SK-N-SH (cell line): ENCODE measurements around the gene SRMS. TPM values are rescaled to one million over a fixed set of nuclear protein-coding genes. Genes with fewer than 3 reads are reported as not detected.

Source experiments
- CTCF ChIA-PET: fragments of 300-600, 350-600 bp; formaldehyde crosslinking; extraction: SDS; loops from one replicate; lab custom pipeline; 2021; lab: Yijun Ruan, JAX
- POLR2A ChIA-PET: fragments of 350-600 bp; sonication (Branson Sonifier 250); formaldehyde crosslinking; extraction: SDS; loops from one replicate; lab custom pipeline; 2020; ENCODE audit warnings: antibody characterized with exemption, inconsistent platforms; lab: Yijun Ruan, JAX
- DNase-seq: peaks from one replicate; pipeline ENCODE4 v3.0.0; 2012
- H2AFZ ChIP-seq: fragments of 200-600 bp; sonication (generic); 2 replicates; pipeline ENCODE4 v1.8.1; 2016; ENCODE audit warnings: antibody characterized with exemption, mild to moderate bottlenecking, low read depth
- H3F3A ChIP-seq: fragments of 200-600 bp; sonication (generic); replicated peaks from 2 replicates; pipeline ENCODE3; 2016; ENCODE audit warnings: antibody characterized with exemption, mild to moderate bottlenecking; ENCODE audit not compliant: insufficient read depth
- H3K27ac ChIP-seq, 2 experiments: fragments of 200-500 bp in 1 of 2; fragments of 200-600 bp in 1 of 2; sonication (Bioruptor generic) in 1 of 2; sonication (generic), shearing (Covaris generic) in 1 of 2; 2 replicates each; pipeline versions ENCODE4 v1.5.1 to v1.6.1; 2014 to 2016; ENCODE audit warnings: low read depth in 2 of 2, inconsistent platforms in 1 of 2, low read length in 1 of 2, mild to moderate bottlenecking in 1 of 2, mixed read lengths in 1 of 2
- H3K27me3 ChIP-seq: fragments of 200-600 bp; sonication (generic), shearing (Covaris generic); 2 replicates; pipeline ENCODE4 v1.6.1; 2016; ENCODE audit warnings: mixed run types; ENCODE audit not compliant: insufficient read depth
- H3K36me3 ChIP-seq, 2 experiments: fragments of 200-500 bp in 1 of 2; fragments of 200-600 bp in 1 of 2; sonication (Bioruptor generic) in 1 of 2; sonication (generic) in 1 of 2; replicated peaks in 1 of 2; 2 replicates each; pipeline versions ENCODE3 to v1.5.1; 2014 to 2016; ENCODE audit warnings: low read length in 1 of 2, mild to moderate bottlenecking in 1 of 2; ENCODE audit not compliant: insufficient read depth in 2 of 2, control insufficient read depth in 1 of 2
- H3K4me1 ChIP-seq, 2 experiments: fragments of 200-500 bp in 1 of 2; fragments of 200-600 bp in 1 of 2; sonication (Bioruptor generic) in 1 of 2; sonication (generic), shearing (Covaris generic) in 1 of 2; 2 replicates each; pipeline versions ENCODE4 v1.5.1 to v1.6.1; 2014 to 2016; ENCODE audit warnings: low read depth in 1 of 2, low read length in 1 of 2, mixed run types in 1 of 2; ENCODE audit not compliant: insufficient read depth in 2 of 2, control insufficient read depth in 1 of 2
- H3K4me2 ChIP-seq: fragments of 200-600 bp; sonication (generic), shearing (Covaris generic); 2 replicates; pipeline ENCODE4 v1.6.1; 2017; ENCODE audit warnings: mixed run types
- H3K4me3 ChIP-seq, 2 experiments: fragments of 200-500 bp in 1 of 2; fragments of 200-600 bp in 1 of 2; sonication (Bioruptor generic) in 1 of 2; sonication (generic), shearing (Covaris generic) in 1 of 2; 2 replicates each; pipeline versions ENCODE4 v1.5.1 to v1.8.1; 2014 to 2016; ENCODE audit warnings: low read depth in 2 of 2, inconsistent platforms in 1 of 2, low read length in 1 of 2, mild to moderate bottlenecking in 1 of 2, mixed read lengths in 1 of 2, moderate library complexity in 1 of 2
- H3K79me2 ChIP-seq: fragments of 200-600 bp; sonication (generic); 2 replicates; pipeline ENCODE4 v1.8.1; 2017; ENCODE audit warnings: mild to moderate bottlenecking; ENCODE audit not compliant: insufficient read depth
- H3K9ac ChIP-seq: fragments of 200-600 bp; sonication (generic); 2 replicates; pipeline ENCODE4 v1.6.1; 2017; ENCODE audit warnings: mixed run types
- H3K9me2 ChIP-seq: fragments of 200-600 bp; sonication (generic); 2 replicates; pipeline ENCODE4 v1.6.1; 2017; ENCODE audit warnings: mixed run types
- H3K9me3 ChIP-seq: fragments of 200-600 bp; sonication (generic); 2 replicates; pipeline ENCODE4 v1.6.1; 2017; ENCODE audit warnings: mixed run types, mild to moderate bottlenecking, moderate library complexity
- H4K20me1 ChIP-seq: fragments of 200-600 bp; sonication (generic); 2 replicates; pipeline ENCODE4 v1.6.1; 2017; ENCODE audit warnings: mild to moderate bottlenecking, mixed run types; ENCODE audit not compliant: insufficient read depth
- CHD2 ChIP-seq: fragments of 150-350 bp; IDR thresholded peaks from 2 replicates; pipeline ENCODE4 v1.6.1; 2018; ENCODE audit warnings: low read length; ENCODE audit not compliant: partially characterized antibody
- CTCF ChIP-seq: fragments of 200-600 bp; sonication (generic); IDR thresholded peaks from 2 replicates; pipeline ENCODE4 v1.6.1; 2017; ENCODE audit warnings: antibody characterized with exemption, mild to moderate bottlenecking, moderate library complexity
- ELF1 ChIP-seq: IDR thresholded peaks from 2 replicates; pipeline ENCODE4 v1.4.0; 2012
- EZH2phosphoT487 ChIP-seq: fragments of 200-600 bp; sonication (generic); IDR thresholded peaks from 2 replicates; pipeline ENCODE4 v1.6.1; 2017; ENCODE audit warnings: low read depth, mixed run types, mild to moderate bottlenecking, antibody characterized with exemption, moderate library complexity, borderline replicate concordance
- FOXM1 ChIP-seq: IDR thresholded peaks from 2 replicates; pipeline ENCODE4 v1.4.0; 2012; ENCODE audit warnings: low read depth, mild to moderate bottlenecking
- GABPA ChIP-seq: IDR thresholded peaks from 2 replicates; pipeline ENCODE4 v1.4.0; 2012; ENCODE audit warnings: low read depth, mild to moderate bottlenecking
- JUND ChIP-seq: IDR thresholded peaks from 2 replicates; pipeline ENCODE4 v1.4.0; 2012
- MEF2A ChIP-seq: IDR thresholded peaks from 2 replicates; pipeline ENCODE4 v1.4.0; 2012; ENCODE audit warnings: low read depth, borderline replicate concordance
- NFIC ChIP-seq: IDR thresholded peaks from 2 replicates; pipeline ENCODE4 v1.4.0; 2012; ENCODE audit warnings: borderline replicate concordance
- PBX3 ChIP-seq: IDR thresholded peaks from 2 replicates; pipeline ENCODE4; 2012
- RAD21 ChIP-seq: IDR thresholded peaks from 2 replicates; pipeline ENCODE4 v1.6.1; 2012; ENCODE audit warnings: mild to moderate bottlenecking, low read length
- RCOR1 ChIP-seq: fragments of 150-350 bp; IDR thresholded peaks from 2 replicates; pipeline ENCODE4 v1.6.1; 2017; ENCODE audit warnings: antibody characterized with exemption, low read length
- RXRA ChIP-seq: IDR thresholded peaks from 2 replicates; pipeline ENCODE4 v1.4.0; 2012; ENCODE audit warnings: low read depth, mild to moderate bottlenecking, borderline replicate concordance
- SMC3 ChIP-seq: IDR thresholded peaks from 2 replicates; pipeline ENCODE4 v1.6.1; 2012; ENCODE audit warnings: low read depth, low read length, improper control_type of control experiment
- TAF1 ChIP-seq: IDR thresholded peaks from 2 replicates; pipeline ENCODE4 v1.6.1; 2012; ENCODE audit warnings: low read depth, mild to moderate bottlenecking, low read length, moderate library complexity, borderline replicate concordance
- TEAD4 ChIP-seq: IDR thresholded peaks from 2 replicates; pipeline ENCODE4 v1.4.0; 2012; ENCODE audit warnings: mild to moderate bottlenecking, borderline replicate concordance; ENCODE audit not compliant: insufficient read depth
- USF2 ChIP-seq: fragments of 150-350 bp; IDR thresholded peaks from 2 replicates; pipeline ENCODE4 v1.6.1; 2017; ENCODE audit warnings: antibody characterized with exemption, low read length, low read depth, borderline replicate concordance
- WGBS: methylation state at CpG from one replicate; pipeline ENCODE4 v1.1.6; 2017; ENCODE audit warnings: low lambda C conversion rate; 5-methylcytosine and 5-hydroxymethylcytosine counted together
- polyA plus RNA-seq, 3 experiments: library from polyadenylated mRNA; depleted of rRNA; stranded (reverse); fragments of >200 nt; gene quantifications; 2 replicates each; pipeline ENCODE4 v1.2.3, GENCODE V29; 2012
- TF ChIP-seq, protein P1 (sequence below): IDR thresholded peaks from 2 replicates; pipeline ENCODE4 v1.4.0; 2012; ENCODE audit warnings: low read depth
- TF ChIP-seq, protein P2 (sequence below): IDR thresholded peaks from 2 replicates; pipeline ENCODE4 v1.6.1; 2012; ENCODE audit warnings: mild to moderate bottlenecking, low read depth, low read length, moderate library complexity
- TF ChIP-seq, protein P3 (sequence below): fragments of 150-350 bp; IDR thresholded peaks from 2 replicates; pipeline ENCODE4 v1.6.1; 2016; ENCODE audit warnings: mild to moderate bottlenecking, low read depth, low read length

Gene SRMS
- polyA plus RNA-seq, 1 of the 3 experiments (the other 2 are of a cell fraction) = not detected

DNA sequence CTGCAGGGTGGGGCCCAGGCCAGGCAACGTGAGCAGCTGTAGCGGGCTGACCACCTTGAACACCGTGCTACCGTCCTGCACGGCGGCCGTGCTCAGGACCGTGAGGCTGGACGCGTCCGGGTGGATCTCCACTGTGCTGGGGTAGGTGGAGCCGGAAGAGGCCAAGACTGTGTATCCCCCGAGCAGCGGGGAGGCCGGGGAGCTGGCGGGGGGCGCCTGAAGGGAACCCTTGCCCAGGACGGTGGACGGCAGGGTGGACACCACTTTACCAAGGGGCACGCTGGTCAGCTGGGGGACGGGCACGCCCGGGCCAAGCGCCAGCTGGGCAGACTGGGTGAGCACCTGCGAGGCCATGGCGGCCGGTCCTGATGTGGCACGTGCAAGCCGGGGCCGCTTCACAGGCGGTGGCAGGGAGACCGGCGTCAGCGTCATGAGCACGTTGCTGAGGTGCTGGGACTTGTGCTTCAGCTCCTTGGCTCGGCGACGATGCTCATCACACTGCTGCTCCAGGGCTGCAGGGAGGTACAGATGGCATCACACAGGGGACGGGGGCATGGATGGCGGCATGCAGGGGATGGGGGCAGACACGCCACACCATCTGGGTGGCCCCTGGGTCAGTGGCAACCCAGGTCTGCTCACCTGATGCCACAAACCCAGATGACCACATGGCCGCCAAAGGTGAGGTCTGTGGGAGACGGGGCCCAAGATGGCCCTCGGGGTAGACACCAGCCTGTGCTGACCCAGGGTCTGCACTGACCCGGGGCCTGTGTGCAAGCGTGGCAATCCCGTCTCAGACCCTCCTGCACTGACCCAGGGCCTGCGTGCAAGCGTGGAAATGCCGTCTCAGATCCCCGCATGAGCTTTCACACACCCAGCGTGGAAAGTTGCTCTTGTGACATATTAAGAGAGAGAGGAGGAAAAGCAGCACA lies 42.9 kb upstream of the SRMS start:
- no peak overlapping the region for H3K27ac ChIP-seq
- ChIA-PET CTCF (interaction anchor here (1.5 kb wide), 1 partner anchor 17 kb away, joined by 4 read pairs; no protein-coding TSS in a partner anchor), POLR2A (no interaction called here)
- H3K4me1 ChIP-seq = no peaks in the 10 kb centered on the region
- H3F3A ChIP-seq = no peaks in the 10 kb centered on the region
- TF ChIP-seq JUND = no peak
- no peak for TF ChIP-seq RCOR1
- no peak for TF ChIP-seq SMC3
- TF ChIP-seq CTCF = no peak
- TF ChIP-seq, protein P1, sequence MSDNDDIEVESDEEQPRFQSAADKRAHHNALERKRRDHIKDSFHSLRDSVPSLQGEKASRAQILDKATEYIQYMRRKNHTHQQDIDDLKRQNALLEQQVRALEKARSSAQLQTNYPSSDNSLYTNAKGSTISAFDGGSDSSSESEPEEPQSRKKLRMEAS = no peak
- no peak for TF ChIP-seq TEAD4
- TF ChIP-seq, protein P2, sequence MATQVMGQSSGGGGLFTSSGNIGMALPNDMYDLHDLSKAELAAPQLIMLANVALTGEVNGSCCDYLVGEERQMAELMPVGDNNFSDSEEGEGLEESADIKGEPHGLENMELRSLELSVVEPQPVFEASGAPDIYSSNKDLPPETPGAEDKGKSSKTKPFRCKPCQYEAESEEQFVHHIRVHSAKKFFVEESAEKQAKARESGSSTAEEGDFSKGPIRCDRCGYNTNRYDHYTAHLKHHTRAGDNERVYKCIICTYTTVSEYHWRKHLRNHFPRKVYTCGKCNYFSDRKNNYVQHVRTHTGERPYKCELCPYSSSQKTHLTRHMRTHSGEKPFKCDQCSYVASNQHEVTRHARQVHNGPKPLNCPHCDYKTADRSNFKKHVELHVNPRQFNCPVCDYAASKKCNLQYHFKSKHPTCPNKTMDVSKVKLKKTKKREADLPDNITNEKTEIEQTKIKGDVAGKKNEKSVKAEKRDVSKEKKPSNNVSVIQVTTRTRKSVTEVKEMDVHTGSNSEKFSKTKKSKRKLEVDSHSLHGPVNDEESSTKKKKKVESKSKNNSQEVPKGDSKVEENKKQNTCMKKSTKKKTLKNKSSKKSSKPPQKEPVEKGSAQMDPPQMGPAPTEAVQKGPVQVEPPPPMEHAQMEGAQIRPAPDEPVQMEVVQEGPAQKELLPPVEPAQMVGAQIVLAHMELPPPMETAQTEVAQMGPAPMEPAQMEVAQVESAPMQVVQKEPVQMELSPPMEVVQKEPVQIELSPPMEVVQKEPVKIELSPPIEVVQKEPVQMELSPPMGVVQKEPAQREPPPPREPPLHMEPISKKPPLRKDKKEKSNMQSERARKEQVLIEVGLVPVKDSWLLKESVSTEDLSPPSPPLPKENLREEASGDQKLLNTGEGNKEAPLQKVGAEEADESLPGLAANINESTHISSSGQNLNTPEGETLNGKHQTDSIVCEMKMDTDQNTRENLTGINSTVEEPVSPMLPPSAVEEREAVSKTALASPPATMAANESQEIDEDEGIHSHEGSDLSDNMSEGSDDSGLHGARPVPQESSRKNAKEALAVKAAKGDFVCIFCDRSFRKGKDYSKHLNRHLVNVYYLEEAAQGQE = no peak
- TF ChIP-seq FOXM1 = no peak
- no peak for TF ChIP-seq CHD2
- TF ChIP-seq NFIC = no peak
- no peak for TF ChIP-seq TAF1
- TF ChIP-seq RXRA = no peak
- no peak for TF ChIP-seq PBX3
- TF ChIP-seq USF2 = no peak
- TF ChIP-seq, protein P3, sequence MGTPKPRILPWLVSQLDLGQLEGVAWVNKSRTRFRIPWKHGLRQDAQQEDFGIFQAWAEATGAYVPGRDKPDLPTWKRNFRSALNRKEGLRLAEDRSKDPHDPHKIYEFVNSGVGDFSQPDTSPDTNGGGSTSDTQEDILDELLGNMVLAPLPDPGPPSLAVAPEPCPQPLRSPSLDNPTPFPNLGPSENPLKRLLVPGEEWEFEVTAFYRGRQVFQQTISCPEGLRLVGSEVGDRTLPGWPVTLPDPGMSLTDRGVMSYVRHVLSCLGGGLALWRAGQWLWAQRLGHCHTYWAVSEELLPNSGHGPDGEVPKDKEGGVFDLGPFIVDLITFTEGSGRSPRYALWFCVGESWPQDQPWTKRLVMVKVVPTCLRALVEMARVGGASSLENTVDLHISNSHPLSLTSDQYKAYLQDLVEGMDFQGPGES = no peak
- TF ChIP-seq GABPA = no peak
- no peak for TF ChIP-seq EZH2phosphoT487
- no peak for TF ChIP-seq ELF1
- no peak for TF ChIP-seq MEF2A
- TF ChIP-seq RAD21 = no peak
- no peak overlapping the region for H3K4me2 ChIP-seq
- H3K79me2 ChIP-seq = no peaks in the 10 kb centered on the region
- H3K9me2 ChIP-seq = no peaks in the 10 kb centered on the region
- no peaks in the 10 kb centered on the region for H3K27me3 ChIP-seq
- no peak overlapping the region for H3K4me3 ChIP-seq
- no peak for DNase-seq
- H3K36me3 ChIP-seq = peaks cover 0 to 16% of the 10 kb centered on the region in 2 experiments
- 92% methylated on average over 30 of the region's 52 CpGs for WGBS
- no peak overlapping the region for H2AFZ ChIP-seq
- H4K20me1 ChIP-seq = no peaks in the 10 kb centered on the region
- no peaks in the 10 kb centered on the region for H3K9me3 ChIP-seq
- no peak overlapping the region for H3K9ac ChIP-seq
